NCI-H460 (cell line): Measurements from ENCODE around the gene ZNF536. TPM values are rescaled to one million over a fixed set of nuclear protein-coding genes. Genes with fewer than 3 reads are reported as not detected.
"Not testable (repeated sequence)": the region's sequence is repeated elsewhere in the genome, so short reads cannot be mapped to it uniquely, and the experiment has no call there.

Source experiments
- DNase-seq: peaks from one replicate; pipeline ENCODE4 v3.0.0-alpha.2; 2016; ENCODE audit warnings: low read depth; ENCODE audit errors: extremely low read depth
- total RNA-seq: library from RNA; depleted of rRNA; stranded (reverse); fragments of >200 nt; shearing (Covaris generic); gene quantifications from 2 replicates; pipeline ENCODE4 v1.2.3, GENCODE V29; 2014

ZNF536 gene
- total RNA-seq, 1 experiment from 2014 or later = not detected

DNA sequence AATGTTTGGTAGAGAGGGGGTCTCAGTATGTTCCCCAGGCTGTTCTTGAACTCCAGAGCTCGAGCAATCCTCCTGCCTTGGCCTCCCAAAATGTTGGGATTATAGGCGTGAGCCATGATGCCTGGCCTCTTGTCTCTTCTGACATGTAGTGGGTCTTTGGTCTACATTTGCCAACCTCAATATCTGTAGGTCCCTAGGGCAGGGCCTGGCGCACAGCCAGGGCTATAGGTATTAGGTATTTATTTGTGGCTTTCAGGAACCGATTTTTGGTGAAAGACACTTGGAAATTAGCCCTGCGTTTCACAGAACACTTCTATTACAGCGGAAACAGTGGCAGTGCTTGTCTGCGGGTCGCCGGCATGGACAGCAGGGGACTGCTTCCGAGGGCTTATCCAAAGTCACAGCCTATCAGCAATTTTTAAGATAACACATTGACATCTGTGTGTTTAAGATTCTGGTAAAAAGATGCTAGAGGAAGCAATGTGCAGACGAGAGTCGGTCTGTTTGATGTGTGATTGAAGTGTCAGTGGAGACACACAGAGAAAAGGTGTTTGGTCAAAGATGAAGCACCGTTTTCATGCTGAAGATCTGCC is 14.5 kb downstream of the ZNF536 start:
- DNase-seq = no peak

DNA sequence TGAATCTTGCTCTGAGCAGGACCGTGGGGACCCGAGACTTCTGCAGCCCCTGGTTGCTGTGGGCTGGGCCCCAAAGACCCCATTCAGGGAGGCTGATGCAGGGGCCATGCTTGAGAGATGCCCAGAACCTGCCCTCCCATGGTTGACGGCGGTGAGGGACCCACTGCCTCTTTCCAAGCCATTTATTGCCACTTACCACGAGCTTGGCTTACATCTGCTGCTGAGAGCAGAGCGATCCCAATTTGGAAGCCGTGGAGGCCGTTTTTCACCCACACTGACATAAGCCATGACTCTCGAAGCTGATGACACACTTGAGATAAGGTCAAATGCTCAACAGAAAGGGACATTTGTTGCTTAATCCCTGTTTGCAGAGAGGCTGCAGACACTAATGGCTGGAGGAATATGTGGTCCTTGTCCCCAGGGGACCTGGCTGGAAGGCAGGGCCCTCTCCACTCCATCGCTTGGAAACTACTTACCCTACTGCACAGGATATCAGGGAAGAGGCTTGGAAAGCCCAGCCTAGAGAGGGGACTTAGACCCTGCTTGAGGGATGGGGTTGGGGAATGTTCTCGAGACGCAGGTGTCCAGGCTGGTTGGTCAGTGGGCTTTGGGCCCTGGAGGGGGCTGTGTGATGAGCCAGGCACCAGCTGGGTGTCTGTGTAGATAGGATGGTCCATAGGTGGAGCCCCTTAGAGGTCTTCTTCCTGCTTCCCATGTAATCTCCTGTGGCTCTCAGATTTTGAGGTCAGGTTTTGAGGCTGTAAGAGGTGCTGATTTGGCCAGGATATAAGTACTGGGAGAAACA is 15.3 kb downstream of the ZNF536 start:
- no peak for DNase-seq

DNA sequence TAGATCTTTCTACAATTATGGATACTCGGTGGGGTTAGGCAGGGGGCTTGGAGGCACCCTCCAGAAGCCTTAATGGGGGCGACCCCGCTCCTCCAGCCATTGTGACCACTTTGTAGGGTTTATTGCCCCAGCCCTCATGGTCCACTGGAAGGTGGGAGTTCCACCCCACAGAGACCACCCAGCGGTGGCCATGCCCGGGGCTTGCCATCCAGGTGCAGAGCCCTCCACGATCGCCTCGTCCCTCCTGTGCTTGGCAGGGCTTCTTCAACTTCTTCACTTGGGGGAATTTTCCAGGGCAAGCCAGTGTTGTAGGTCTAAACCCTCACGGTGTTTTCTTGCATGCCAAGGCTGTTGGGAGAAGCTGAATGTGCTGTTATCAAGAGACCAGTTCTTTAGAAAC is 16.1 kb downstream of the ZNF536 start:
- no peak for DNase-seq

DNA sequence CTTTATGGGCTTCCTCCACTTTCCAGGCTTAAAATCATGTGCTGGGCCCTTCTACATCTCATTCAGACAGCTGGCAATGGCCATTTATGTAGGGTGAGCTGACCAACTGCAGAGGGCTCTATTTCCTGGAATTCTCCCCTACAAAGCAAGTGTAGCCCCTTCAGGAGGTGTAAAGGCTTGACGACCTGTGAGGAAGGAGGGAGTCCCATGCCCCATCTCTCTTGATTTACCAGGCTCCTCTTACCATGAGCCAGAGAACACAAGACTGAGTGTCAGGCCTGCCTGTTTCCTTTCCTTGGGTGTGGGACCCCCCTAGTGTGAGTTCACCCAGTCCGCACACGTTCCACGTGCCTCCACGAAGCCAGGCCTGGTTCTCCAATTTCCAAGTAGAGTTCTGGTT is 16.6 kb downstream of the ZNF536 start:
- no peak for DNase-seq

DNA sequence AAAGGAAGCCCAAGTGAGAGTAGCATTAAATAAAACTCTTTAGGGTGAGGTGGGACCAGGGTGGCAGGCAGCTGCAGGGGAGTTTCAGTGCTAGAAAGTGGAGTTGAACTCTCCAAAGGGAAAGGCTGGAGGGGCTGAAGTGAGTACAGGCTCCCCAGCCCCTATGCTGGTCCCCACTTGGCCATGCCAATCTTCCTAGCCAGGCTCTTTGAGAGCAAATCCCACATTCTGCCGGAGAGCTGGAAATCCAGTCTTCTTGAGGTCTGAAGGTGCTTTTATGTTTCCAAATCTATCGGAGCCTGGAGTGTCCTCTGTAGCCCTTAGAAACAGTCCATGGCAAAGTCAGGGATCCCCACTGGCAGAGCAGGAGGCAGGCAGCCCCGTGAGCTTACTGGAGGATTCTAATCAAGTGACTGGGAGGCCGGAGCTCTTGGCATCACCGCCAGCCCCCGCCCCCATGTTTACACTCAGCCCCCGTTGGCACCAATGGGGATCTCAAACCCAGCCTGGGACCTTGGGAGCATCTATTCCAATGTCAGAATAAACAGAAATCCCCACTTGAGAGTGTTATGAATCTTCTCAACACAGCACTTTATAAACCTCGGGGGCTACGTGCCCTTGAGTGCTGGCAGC is 18.3 kb downstream of the ZNF536 start:
- no peak for DNase-seq

DNA sequence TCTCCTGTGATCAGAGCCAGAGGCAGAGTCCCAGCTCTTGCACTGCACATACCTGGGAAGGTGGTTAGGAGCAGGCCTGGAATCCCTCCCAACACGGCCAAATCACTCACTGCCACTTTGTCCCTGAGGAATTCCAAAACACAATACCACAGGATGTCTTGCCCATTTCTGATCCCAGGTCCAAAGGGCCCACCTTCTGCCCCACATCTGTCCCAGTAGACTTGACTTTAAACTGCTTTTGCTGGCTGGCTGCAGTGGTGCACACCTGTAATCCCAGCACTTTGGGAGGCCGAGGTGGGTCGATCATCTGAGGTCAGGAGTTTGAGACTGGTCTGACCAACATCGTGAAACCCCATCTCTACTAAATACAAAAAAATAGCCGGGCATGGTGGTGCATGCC is 18.9 kb downstream of the ZNF536 start:
- DNase-seq = no peak

DNA sequence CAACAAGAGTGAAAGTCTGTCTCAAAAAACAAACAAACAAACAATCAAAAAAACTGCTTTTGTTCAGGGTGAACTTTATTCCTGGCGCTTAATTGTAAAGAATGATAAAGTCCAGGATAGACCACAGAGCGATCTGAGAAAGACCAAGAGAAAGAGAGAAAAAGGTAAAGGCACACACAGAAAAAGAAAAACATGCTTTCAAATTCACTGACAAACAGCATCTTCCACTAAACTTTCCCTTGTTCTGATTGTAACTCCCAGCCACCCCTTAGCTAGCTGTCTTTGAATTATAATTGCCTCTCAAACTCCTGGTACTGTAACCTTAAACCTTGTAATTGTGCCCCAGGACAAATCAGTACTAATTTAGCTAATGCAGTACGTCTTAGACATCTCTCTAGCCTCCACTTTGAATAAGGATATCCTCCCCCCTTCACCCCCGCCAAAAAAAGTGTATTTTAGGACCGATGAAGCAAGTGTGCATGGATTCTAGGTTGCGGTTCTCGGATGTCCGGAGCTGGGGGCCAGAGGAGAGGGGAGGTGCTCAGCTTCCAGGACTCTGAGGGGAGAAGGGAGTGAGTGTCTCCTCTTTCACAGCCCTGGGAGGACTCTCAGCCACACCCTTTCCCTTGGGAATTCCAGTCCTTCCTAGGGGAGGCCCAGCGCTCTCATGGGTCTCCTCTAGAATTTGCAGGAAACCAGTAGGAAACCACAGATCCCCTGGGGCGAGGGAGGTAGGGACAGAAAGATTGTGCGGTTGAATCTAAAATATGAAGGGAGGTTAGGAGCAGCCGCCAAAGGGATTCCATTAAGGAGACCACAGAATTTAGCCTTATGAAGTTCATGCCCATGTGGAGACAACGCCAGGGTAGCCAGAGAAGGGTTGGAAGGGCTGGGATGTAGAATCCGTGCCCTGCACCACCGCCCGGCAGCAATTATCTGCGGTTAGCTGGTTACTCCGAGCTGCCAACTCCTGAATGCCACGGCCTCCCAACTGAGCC is 19.7 kb downstream of the ZNF536 start:
- DNase-seq = no peak

DNA sequence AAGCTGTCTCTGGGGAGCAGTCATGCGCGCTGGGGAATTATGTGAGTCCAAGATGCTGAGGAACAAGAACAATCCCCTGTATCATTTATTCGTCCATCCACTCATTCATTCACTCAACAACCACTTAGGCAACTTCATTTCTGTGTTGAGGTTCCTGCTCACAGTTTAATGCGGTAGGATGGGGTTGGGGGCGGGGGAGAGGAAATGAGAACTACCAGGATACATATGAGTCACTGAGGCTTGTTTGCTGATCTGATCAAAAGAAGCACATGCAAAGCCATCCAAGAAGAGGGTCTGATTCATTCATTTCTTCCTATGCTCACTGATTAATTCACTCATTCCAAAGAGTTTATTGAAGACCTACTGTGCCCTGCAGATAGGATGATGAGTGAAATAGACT is 20.9 kb downstream of the ZNF536 start:
- DNase-seq = no peak

DNA sequence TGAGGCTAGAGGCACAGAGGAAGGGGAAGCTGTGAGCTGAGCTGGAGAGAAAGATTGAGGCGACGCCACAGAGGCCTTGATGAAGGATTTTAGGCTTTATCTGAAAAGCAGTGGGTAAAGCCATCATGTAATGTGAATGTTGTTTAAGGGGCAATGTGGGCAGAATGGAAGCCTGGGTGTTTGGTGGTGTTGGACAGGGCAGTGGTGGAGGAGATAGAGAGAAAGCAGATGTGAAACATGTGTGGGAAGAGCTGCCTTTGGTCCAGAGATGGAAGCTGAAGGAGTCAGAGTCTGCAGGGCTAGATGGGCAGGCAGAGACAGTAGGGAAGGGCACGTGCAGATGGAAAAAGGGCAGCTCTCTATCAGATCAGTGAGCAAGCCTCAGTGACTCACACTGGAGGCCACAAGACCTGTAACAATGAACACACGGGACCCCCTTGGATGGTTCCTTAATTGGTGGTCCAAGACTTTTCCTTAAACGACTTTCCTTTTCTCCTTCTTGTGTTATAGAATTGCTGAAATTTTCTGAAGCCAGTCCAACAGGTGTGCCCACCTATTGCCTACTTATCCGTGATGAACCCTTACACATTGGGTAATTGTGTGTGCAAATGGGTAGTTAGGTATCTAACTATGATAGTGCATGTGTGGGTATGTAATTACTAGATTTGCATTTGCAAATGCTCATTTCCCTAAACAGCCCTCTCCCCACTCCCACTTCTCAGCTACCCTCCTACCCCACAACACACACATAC is 21.7 kb downstream of the ZNF536 start:
- no peak for DNase-seq

DNA sequence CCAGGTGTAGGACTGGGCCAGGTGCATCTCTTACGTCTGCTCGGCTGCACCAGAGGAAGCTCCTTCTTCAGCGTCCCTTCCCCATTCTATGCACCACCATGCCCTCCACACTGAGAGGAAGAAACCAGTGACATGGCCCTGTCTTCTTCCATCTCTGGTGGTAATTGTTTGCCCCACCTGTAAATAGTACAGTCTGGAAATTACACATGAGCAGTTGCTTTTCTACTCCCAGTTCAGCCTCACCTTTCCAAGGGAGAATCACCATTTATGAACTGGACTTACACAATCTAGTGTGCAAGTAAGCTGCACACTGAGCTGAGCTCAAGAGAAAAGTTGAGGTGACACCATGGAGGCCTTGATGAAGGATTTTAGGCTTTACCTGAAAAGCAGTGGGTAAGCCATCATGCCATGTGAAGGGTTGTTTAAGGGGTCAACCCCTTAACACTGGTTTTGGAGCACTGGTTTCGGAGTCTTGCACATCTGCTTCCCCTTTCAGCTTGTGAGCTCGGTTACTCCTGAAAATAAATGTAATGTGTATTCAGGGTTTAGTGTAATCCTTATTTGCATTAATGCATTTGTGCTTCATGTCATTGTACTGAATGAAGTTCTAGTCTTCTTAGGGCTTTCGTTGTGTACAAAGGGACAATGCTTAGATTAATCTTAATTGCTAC is 22.4 kb downstream of the ZNF536 start:
- DNase-seq = no peak

DNA sequence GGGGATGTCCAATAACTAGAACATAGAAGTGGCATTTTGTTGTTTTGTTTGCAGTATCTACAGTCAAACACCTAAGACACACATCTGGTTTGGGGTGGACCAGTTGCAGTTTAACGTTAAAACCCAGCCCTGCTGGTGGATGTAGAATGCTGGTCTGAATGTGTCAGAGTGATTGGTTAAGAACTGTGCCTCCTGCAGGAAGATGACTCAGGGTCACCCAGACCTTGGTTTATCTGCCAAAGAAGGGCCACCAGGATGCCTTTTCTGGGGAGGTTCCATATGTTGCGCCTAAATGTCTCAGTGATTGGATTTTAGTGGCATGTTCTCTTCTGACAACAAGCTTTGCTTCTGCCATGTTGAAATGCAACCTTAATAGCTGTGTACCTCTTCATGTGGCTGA is 23.1 kb downstream of the ZNF536 start:
- DNase-seq = no peak

DNA sequence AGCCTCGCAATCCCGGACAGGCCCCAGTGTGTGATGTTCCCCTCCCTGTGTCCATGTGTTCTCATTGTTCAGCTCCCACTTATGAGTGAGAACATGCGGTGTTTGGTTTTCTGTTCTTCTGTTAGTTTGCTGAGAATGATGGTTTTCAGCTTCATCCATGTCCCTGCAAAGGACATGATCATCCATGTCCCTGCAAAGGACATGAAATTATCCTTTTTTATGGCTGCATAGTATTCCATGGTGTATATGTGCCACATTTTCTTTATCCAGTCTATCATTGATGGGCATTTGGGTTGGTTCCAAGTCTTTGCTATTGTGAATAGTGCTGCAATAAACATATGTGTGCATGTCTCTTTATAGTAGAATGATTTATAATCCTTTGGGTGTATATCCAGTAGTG is 26.4 kb downstream of the ZNF536 start:
- DNase-seq = not testable (repeated sequence)

DNA sequence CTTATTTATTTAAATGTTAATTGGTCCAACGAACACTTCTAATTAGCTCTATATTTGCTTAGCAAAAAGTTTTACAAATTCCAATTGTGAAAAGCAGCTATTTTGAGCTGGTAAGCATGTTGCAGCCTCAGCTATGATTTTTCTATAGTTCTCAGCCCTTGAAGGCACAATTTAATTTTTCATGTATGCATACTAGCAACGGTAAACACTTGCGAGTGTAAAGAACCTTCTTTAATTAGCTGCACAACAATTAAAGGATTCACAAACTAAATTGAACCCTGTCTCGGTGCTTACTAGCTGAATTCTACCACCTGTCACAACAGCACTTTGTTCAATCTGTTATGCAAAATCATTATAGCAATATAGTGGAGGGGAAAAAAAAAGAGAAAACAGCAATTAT is 29.8 kb downstream of the ZNF536 start:
- no peak for DNase-seq

DNA sequence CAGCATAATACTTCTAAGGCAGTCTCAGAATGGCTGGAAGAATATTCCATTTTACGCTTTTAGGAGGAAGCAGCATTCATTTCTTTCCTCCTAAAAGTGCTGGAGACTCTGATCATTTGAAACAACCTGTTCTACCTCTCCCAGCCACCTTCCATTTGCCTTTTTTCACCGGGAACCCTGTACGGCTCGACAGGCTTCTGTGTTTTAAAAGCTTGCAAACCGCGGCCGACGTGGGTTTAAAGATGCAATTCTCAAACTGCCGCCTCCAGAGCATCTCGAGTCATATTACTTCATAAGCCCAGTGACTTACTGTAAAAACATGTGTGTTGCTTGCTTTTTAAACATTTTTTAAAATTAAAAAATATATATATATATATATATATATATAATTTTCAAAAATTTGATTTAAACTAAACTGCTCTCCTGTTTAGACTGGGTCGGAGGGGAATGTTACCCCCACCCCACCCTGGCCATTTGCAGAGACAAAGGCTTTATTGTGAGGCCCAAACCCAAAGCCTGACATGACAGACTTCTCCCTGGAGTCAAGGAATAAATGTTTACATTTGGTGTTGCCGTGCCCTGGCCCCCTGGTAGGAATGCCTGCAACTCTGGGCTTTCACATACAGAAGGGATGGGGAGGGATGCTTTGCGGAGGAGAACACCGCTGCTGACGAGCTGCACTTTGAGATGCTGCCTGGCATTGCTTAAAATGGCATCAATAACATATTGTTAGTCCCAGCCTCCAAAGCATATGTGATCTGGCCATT is 30.4 kb downstream of the ZNF536 start:
- DNase-seq = no peak

DNA sequence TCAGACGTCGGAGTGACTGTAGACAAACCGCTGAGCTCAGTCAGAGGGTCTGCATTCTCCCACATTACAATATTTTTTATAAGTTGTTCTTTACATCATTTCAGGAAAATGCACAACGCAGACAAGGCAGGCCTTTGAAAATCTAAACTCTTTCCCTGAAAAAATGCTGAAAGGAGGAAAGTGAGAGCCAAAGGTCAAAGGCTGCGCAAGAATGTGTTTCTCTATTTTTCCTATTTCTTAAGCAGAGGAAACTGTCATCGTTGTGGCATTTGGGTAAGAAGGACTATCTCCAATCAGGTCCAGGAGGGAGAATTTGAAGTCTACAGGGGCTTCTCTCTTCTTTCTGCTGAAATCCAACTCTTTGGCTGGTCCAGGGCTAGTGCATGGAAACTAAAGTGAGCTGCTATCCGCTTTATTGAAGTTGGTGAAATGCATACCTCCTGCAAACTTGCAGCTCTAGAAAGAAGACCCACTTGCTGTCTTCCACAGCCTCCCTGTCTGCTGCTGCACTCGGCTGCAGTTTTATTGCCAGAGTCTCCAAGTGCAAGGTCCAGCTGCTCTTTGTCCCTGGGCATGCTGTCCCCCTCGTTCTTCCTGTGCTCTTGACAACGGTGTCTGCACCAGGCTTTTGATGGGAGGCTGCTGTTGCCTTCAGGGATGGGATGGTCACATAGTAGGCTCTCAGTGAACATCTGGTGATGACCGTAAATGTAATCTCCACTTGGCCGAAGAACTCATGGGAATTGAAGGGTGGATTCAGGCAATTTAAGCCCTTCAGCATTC is 31.2 kb downstream of the ZNF536 start:
- no peak for DNase-seq

DNA sequence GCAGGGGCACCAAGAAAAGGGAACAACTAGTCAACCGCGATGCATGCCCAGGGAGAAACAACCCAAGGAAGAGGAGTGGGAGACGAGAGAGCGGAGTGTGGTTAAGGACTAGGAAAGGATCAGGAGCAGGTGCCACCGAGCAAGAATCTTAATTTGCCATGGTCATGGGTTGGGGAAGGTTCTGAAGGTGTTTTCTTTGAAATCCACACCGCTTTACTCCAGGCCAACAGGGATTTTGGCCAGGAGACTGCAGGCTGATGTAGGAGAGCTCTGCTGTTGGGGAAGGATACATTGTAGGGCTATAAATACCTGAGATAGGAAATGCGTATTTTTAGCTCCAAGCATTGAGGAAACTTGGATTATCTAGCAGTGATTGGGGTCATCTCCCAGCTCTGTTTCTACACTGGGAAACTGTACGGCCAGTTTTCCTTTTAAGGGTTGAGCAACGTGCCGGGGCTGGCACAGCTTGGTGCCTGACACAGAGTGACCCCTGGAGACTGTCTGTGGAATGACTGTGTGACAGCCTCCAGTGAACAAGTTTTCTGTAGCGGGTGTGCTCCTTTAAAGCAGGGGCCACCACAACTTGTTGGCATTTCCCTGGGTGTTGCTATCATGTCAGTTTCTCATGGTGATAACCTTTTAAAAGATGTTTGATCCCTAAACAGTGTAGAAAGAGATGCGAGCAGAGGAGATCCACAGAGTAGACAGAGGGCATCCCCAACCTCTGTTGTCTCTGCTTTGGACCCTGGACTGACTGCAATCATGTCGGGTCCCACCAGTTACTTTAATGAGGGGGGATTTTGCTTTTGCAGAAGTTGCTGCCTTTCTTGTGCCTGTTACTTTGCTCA is 34.3 kb downstream of the ZNF536 start:
- no peak for DNase-seq

DNA sequence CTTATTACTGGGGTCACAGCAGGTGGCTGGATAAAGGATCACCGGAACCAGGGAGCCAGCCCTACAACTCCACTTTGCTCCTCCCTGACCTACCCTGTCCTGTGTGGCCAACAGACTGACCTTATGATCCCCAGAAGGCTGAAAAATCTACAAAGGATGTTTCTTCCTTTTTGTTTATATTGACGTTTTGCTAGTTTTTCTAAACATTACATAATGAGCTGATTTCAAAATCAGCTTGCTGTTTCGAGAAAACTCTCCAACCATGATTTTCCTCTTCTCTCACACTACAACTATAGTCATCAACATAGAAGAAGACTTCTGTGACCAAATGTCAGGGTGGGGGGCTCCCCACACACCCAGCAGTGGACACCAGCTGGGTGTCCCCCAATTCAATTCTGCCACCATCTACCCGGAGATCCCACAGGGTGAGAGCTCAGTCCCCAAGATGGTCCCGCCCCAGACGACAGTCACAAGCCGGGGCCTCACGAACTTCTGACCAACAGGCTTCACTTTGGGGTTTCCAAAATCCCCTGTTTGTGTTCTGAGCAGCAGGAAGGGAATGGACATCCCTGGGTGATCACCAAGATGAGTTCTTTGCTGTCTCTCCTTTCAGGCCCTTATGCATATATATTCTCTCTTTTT is 35.0 kb downstream of the ZNF536 start:
- DNase-seq = no peak
